HG03378 (cell line): Measurements from ENCODE around the gene SF1.

Experiments
- ATAC-seq: cut with Tn5 transposase; IDR thresholded peaks from one replicate; pipeline ENCODE4 v1.9.1; 2021; ENCODE audit warnings: mild to moderate bottlenecking, moderate library complexity; ENCODE audit not compliant: unreplicated experiment

Gene SF1

GRCh38 chr11:64714666-64715065 is 63.7 kb downstream of the SF1 start:
- no peak for ATAC-seq
